Heart left ventricle (tissue), 16 donors: ENCODE results near the gene MFSD2A. TPM values are rescaled to one million over a fixed set of nuclear protein-coding genes. Genes with fewer than 3 reads are reported as not detected.
A peak's percentile ranks its signal among the peaks of the same experiment; 100 is the strongest.

ENCODE experiments used
- ATAC-seq, 4 donors: fragments of 200-7000 bp; cut with Tn5 transposase; one replicate each; pipeline ENCODE4 v1.9.1; 2020 to 2022; ENCODE audit warnings: moderate library complexity in 4 of 4, mild to moderate bottlenecking in 3 of 4, moderate number of reproducible peaks in 1 of 4
- DNase-seq, 5 donors: peaks; one replicate each; pipeline ENCODE4 v3.0.0-alpha.2; 2020
- H3K27ac ChIP-seq, 12 donors: fragments of 200-600 bp; sonication (generic) in 4 of 12; one replicate each; pipeline versions ENCODE4 v1.5.0 to v1.8.0; 2016 to 2022; ENCODE audit warnings: mild to moderate bottlenecking in 2 of 12
- H3K27me3 ChIP-seq, 9 donors: fragments of 200-600 bp; sonication (generic) in 2 of 9; one replicate each; pipeline versions ENCODE4 v1.5.1 to v1.8.0; 2016 to 2022; ENCODE audit warnings: mild to moderate bottlenecking in 3 of 9
- H3K36me3 ChIP-seq, 9 donors: fragments of 200-600 bp; sonication (generic) in 2 of 9; one replicate each; pipeline versions ENCODE4 v1.5.0 to v1.8.0; 2018 to 2022; ENCODE audit warnings: mild to moderate bottlenecking in 2 of 9
- H3K4me1 ChIP-seq, 12 donors: fragments of 200-600 bp; sonication (generic) in 4 of 12; one replicate each; pipeline versions ENCODE4 v1.5.0 to v1.8.0; 2016 to 2022; ENCODE audit warnings: mild to moderate bottlenecking in 3 of 12
- H3K4me3 ChIP-seq, 12 donors: fragments of 200-600 bp; sonication (generic) in 4 of 12; one replicate each; pipeline versions ENCODE4 v1.5.0 to v1.8.0; 2017 to 2022; ENCODE audit warnings: mild to moderate bottlenecking in 9 of 12, moderate library complexity in 4 of 12
- H3K9me3 ChIP-seq, 12 donors: fragments of 200-600 bp; sonication (generic) in 4 of 12; one replicate each; pipeline versions ENCODE4 v1.5.0 to v1.8.0; 2016 to 2022; ENCODE audit warnings: mild to moderate bottlenecking in 1 of 12
- CTCF ChIP-seq, 12 donors: fragments of 200-600 bp; sonication (generic) in 4 of 12; IDR thresholded peaks; one replicate each; pipeline versions ENCODE4 v1.5.0 to v1.8.0; 2018 to 2022; ENCODE audit warnings: antibody characterized with exemption in 12 of 12, mild to moderate bottlenecking in 5 of 12
- POLR2A ChIP-seq, 2 donors: fragments of 450-650 bp; IDR thresholded peaks; one replicate each; pipeline ENCODE4 v1.6.1; 2017; ENCODE audit warnings: antibody characterized with exemption in 2 of 2, mild to moderate bottlenecking in 2 of 2, moderate library complexity in 2 of 2
- WGBS, 4 donors: extraction: QIAGEN DNeasy Blood & Tissue Kit in 2 of 4; methylation state at CpG; one replicate each; pipeline versions ENCODE4 v1.1.5 to v1.1.7; 2013 to 2018; 5-methylcytosine and 5-hydroxymethylcytosine counted together
- intact Hi-C, 10 donors: fragments of 100-400 bp; cut with DNase I; formaldehyde crosslinking; loops; one replicate each; pipeline versions ENCODE4 v1.11.1 to v1.14.2; 2022
- polyA plus RNA-seq, 2 donors: library from polyadenylated mRNA; stranded (reverse); fragments of 200-250 nt; gene quantifications; one replicate each; pipeline ENCODE4 v1.2.3, GENCODE V29; 2013
- total RNA-seq, 9 donors: library from RNA; depleted of rRNA in 2 of 9; stranded (reverse); fragments of >200 nt in 2 of 9; fragmentation: NEBNext Ultra II Directional in 3 of 9; extraction: Animal tissue kit (Norgen Biotek cat#: 25700) in 3 of 9; gene quantifications; one replicate each; pipeline versions ENCODE4 v1.1.0 to v1.2.4, GENCODE V29; 2016 to 2023
- donor health status: ischemic (EF 13 %, LVEDD 7.1; RV severe dilation, severe dysfunction).
- donor health status: healthy with polysubstance abuse.
- donor health status: DM: no; HTN: yes; CAD: no.
- donor health status: DM: no; HTN: no; CAD: no.
- donor health status: ischemic (EF 25% LVEDD 6.9; RV normal size, moderate dysfunction).
- donor health status: ischemic (EF 25% LVEDD 5.7; RV mildly dilated, moderate dysfunction).
- donor health status: healthy.
- donor health status: DM: yes; HTN: yes; CAD: no.
- donor health status: ischemic (EF 35%, LVEDD 5.7; RV mildly dilated, moderate dysfunction).
- donor health status: nonischemic (EF 11% LVEDD 7.7; RV severe dilation, severe dysfunction).
- donor health status: DM: yes; HTN: yes; CAD: no.
- donor health status: PGD.
- donor health status: ischemic (EF 29% LVEDD 5.4; RV normal size, mild dysfunction).
- donor health status: nonischemic (EF 23%, LVEDD 6.1; RV moderate dilation, normal function).

MFSD2A gene
- total and polyA plus RNA-seq, 11 donors: 0.11 to 12.7 (median 0.96) TPM

- DNase-seq: no peak
- Histone ChIP-seq H3K4me3 (no peak overlapping the region), H3K27me3 (no peaks in the 10 kb centered on the region), H3K36me3 (no peaks in the 10 kb centered on the region), H3K27ac (no peak overlapping the region), H3K4me1 (peaks cover 0 to 8% (median 0%) of the 10 kb centered on the region in 12 donors), H3K9me3 (no peaks in the 10 kb centered on the region)
- no peak for ATAC-seq
- intact Hi-C loops: no loop called here
- TF ChIP-seq POLR2A (IDR thresholded peaks at IDR 0.05) (no peak), CTCF (IDR thresholded peaks at IDR 0.05) (no peak)
- WGBS, 4 donors: 76 to 84% (median 80%) methylated on average over 6 of the region's 6 CpGs
Measured at GRCh38 chr1:39988618-39989343, 33.8 kb downstream of the MFSD2A start.

GRCh38 chr1:39990428-39990827 is 35.5 kb downstream of the MFSD2A start:
- intact Hi-C loops: no loop called here
- Histone ChIP-seq H3K27me3 (no peaks in the 10 kb centered on the region), H3K4me1 (peaks cover 0 to 8% (median 0%) of the 10 kb centered on the region in 12 donors), H3K36me3 (no peaks in the 10 kb centered on the region), H3K9me3 (no peaks in the 10 kb centered on the region), H3K4me3 (no peak overlapping the region), H3K27ac (no peak overlapping the region)
- TF ChIP-seq CTCF (IDR thresholded peaks at IDR 0.05) (no peak), POLR2A (IDR thresholded peaks at IDR 0.05) (no peak)
- no peak for ATAC-seq
- WGBS, 4 donors: 88 to 95% (median 90%) methylated on average over 4 of the region's 4 CpGs
- DNase-seq: no peak

- Histone ChIP-seq H3K9me3 (no peaks in the 10 kb centered on the region), H3K4me1 (peaks cover 0 to 8% (median 0%) of the 10 kb centered on the region in 12 donors), H3K27ac (peak overlapping the region in 1 of 12 donors; percentile 37), H3K36me3 (no peaks in the 10 kb centered on the region), H3K4me3 (no peak overlapping the region), H3K27me3 (no peaks in the 10 kb centered on the region)
- 73 to 89% (median 81%) methylated on average over 2 of the region's 2 CpGs for WGBS, 4 donors
- intact Hi-C loops: no loop called here
- TF ChIP-seq POLR2A (IDR thresholded peaks at IDR 0.05): no peak
- no peak for TF ChIP-seq CTCF (IDR thresholded peaks at IDR 0.05)
- no peak for DNase-seq
- ATAC-seq: no peak
Measured at GRCh38 chr1:39992234-39992633, 37.3 kb downstream of the MFSD2A start.

GRCh38 chr1:39992888-39993287 is 37.9 kb downstream of the MFSD2A start:
- WGBS, 4 donors: 91 to 98% (median 95%) methylated on average over 5 of the region's 5 CpGs
- Histone ChIP-seq H3K9me3 (no peaks in the 10 kb centered on the region), H3K27me3 (no peaks in the 10 kb centered on the region), H3K4me3 (no peak overlapping the region), H3K27ac (no peak overlapping the region), H3K36me3 (no peaks in the 10 kb centered on the region), H3K4me1 (peaks cover 0 to 8% (median 0%) of the 10 kb centered on the region in 12 donors)
- intact Hi-C loops: no loop called here
- ATAC-seq (no peak), DNase-seq (no peak)
- no peak for TF ChIP-seq POLR2A (IDR thresholded peaks at IDR 0.05)
- no peak for TF ChIP-seq CTCF (IDR thresholded peaks at IDR 0.05)
